Endothelial cell of umbilical vein (primary cell): ENCODE results near the gene HK1. TPM values are rescaled to one million over a fixed set of nuclear protein-coding genes. Genes with fewer than 3 reads are reported as not detected.

Experiments
- polyA plus RNA-seq, 4 experiments: library from polyadenylated mRNA; depleted of rRNA in 3 of 4; stranded (reverse) in 3 of 4; unstranded in 1 of 4; fragments of >200 nt; gene quantifications; 2 replicates each; pipeline versions ENCODE4 v1.2.1 to v1.2.3, GENCODE V29; 2011 to 2012; ENCODE audit warnings: missing spikeins in 1 of 4
- total RNA-seq: library from RNA; stranded (reverse); gene quantifications from 2 replicates; pipeline ENCODE4 v1.2.3, GENCODE V29; 2021

HK1 gene
- total and polyA plus RNA-seq, 2 donors (not counting 3 experiments of a cell fraction or from before 2014, with no cell fraction given), result 50.8 to 121 TPM

Other genes starting within 250 kb of the HK1 start
- 433 and 450 TPM in 2 replicates for gene SRGN, start 190.4 kb upstream of the HK1 start, total RNA-seq
- gene SRGN, start 190.4 kb upstream of the HK1 start, polyA plus RNA-seq, result 331 and 384 TPM in 2 replicates
- 55.8 and 60.3 TPM in 2 replicates for gene VPS26A, start 154.3 kb upstream of the HK1 start, total RNA-seq
- 8.7 and 11.7 TPM in 2 replicates for gene VPS26A, start 154.3 kb upstream of the HK1 start, polyA plus RNA-seq
- 30.0 and 30.4 TPM in 2 replicates for gene SUPV3L1, start 98.3 kb upstream of the HK1 start, total RNA-seq
- 18.6 and 21.8 TPM in 2 replicates for gene SUPV3L1, start 98.3 kb upstream of the HK1 start, polyA plus RNA-seq
- 0.18 TPM in 1 of 2 replicates, not detected in the other for gene HKDC1, start 58.2 kb upstream of the HK1 start, total RNA-seq
- not detected in 2 replicates for gene HKDC1, start 58.2 kb upstream of the HK1 start, polyA plus RNA-seq
- gene TACR2, start 138.4 kb downstream of the HK1 start, total RNA-seq, result not detected in 2 replicates
- 0.19 and 0.22 TPM in 2 replicates for gene TACR2, start 138.4 kb downstream of the HK1 start, polyA plus RNA-seq
- gene TSPAN15, start 173.0 kb downstream of the HK1 start, total RNA-seq, result 78.4 and 100 TPM in 2 replicates
- gene TSPAN15, start 173.0 kb downstream of the HK1 start, polyA plus RNA-seq, result 166 and 189 TPM in 2 replicates